HCT116 (cell line): ENCODE results near the gene ARL13B. TPM values are rescaled to one million over a fixed set of nuclear protein-coding genes. Genes with fewer than 3 reads are reported as not detected.

Experiments
- ATAC-seq: fragments of 200-7000 bp; cut with Tn5 transposase; 2 replicates; pipeline ENCODE4 v1.9.1; 2020; ENCODE audit warnings: mild to moderate bottlenecking, moderate library complexity
- BruUV-seq: library from RNA; stranded (reverse); fragments of 400-500 nt; replicated peaks from 2 replicates; lab custom pipeline; 2021; lab: Mats Ljungman, UMichigan
- CTCF ChIA-PET: fragments of 300-600 bp; sonication (Branson Sonifier 250); formaldehyde crosslinking; loops from one replicate; lab custom pipeline; 2021; ENCODE audit warnings: antibody characterized with exemption; lab: Charles Lee
- POLR2A ChIA-PET: fragments of 300-600, 350-600 bp; sonication (Branson Sonifier 250); formaldehyde crosslinking; loops from one replicate; lab custom pipeline; 2021; ENCODE audit warnings: antibody characterized with exemption; lab: Charles Lee
- RAD21 ChIA-PET, 2 experiments: fragments of 300-600 bp; sonication (Branson Sonifier 250); formaldehyde crosslinking; loops; one replicate each; lab custom pipeline; 2023; ENCODE audit warnings: low total read pairs in 2 of 2; ENCODE audit not compliant: uncharacterized antibody in 2 of 2, unreplicated experiment in 2 of 2, low non-redundant PET in 1 of 2; lab: Charles Lee
- DNase-seq: peaks from one replicate; pipeline ENCODE4 v3.0.0-alpha.2; 2010; ENCODE audit warnings: low read depth, low spot score
- H2AFZ ChIP-seq: fragments of 200-600 bp; shearing (Covaris generic), sonication (generic); 2 replicates; pipeline ENCODE4 v1.6.1; 2017; ENCODE audit warnings: low read depth, mixed run types, mixed read lengths, antibody characterized with exemption, low read length; ENCODE audit not compliant: poor library complexity, severe bottlenecking
- H3K27ac ChIP-seq: 2 replicates; pipeline ENCODE4 v1.5.1; 2012; ENCODE audit warnings: low read depth, low read length
- H3K27me3 ChIP-seq: fragments of 200-600 bp; sonication (generic); 2 replicates; pipeline ENCODE4 v1.6.1; 2016; ENCODE audit warnings: mixed run types, low read length, mixed read lengths; ENCODE audit not compliant: insufficient read depth
- H3K36me3 ChIP-seq, 2 experiments: fragments of 200-500 bp in 1 of 2; fragments of 200-600 bp in 1 of 2; sonication (Bioruptor generic) in 1 of 2; sonication (generic) in 1 of 2; 2 replicates each; pipeline versions ENCODE4 v1.5.1 to v1.6.1; 2014 to 2016; ENCODE audit warnings: low read length in 2 of 2, inconsistent platforms in 1 of 2, mixed read lengths in 1 of 2, mixed run types in 1 of 2; ENCODE audit not compliant: insufficient read depth in 2 of 2, control insufficient read depth in 1 of 2
- H3K4me1 ChIP-seq, 2 experiments: fragments of 200-600 bp in 1 of 2; sonication (generic) in 1 of 2; 2 replicates each; pipeline versions ENCODE4 v1.5.1 to v1.6.1; 2012 to 2017; ENCODE audit warnings: low read length in 2 of 2, inconsistent platforms in 1 of 2, mild to moderate bottlenecking in 1 of 2, mixed read lengths in 1 of 2, mixed run types in 1 of 2, moderate library complexity in 1 of 2; ENCODE audit not compliant: insufficient read depth in 2 of 2, control insufficient read depth in 1 of 2
- H3K4me2 ChIP-seq: fragments of 200-600 bp; sonication (generic); 2 replicates; pipeline ENCODE4 v1.6.1; 2017; ENCODE audit warnings: mixed run types, low read length, mixed read lengths
- H3K4me3 ChIP-seq, 2 experiments: fragments of 200-600 bp in 1 of 2; sonication (generic) in 1 of 2; replicated peaks in 1 of 2; 2 replicates each; pipeline ENCODE4 v1.5.1; 2011 to 2016; ENCODE audit warnings: low read length in 2 of 2, control low read depth in 1 of 2, low read depth in 1 of 2, mild to moderate bottlenecking in 1 of 2, mixed read lengths in 1 of 2, mixed run types in 1 of 2
- H3K79me2 ChIP-seq: fragments of 200-600 bp; sonication (generic); 2 replicates; pipeline ENCODE4 v1.6.1; 2017; ENCODE audit warnings: mild to moderate bottlenecking, mixed run types, low read length, moderate library complexity, mixed read lengths; ENCODE audit not compliant: insufficient read depth
- H3K9ac ChIP-seq: fragments of 200-600 bp; sonication (generic); 2 replicates; pipeline ENCODE4 v1.6.1; 2016; ENCODE audit warnings: low read length, mixed read lengths
- H3K9me2 ChIP-seq: fragments of 200-600 bp; sonication (generic), shearing (Covaris generic); 2 replicates; pipeline ENCODE4 v1.6.1; 2017; ENCODE audit warnings: mixed run types, mild to moderate bottlenecking, moderate library complexity; ENCODE audit not compliant: insufficient read depth
- H3K9me3 ChIP-seq, 2 experiments: fragments of 200-500 bp in 1 of 2; fragments of 200-600 bp in 1 of 2; sonication (Bioruptor generic) in 1 of 2; sonication (generic) in 1 of 2; 2 replicates each; pipeline ENCODE4 v1.6.1; 2014 to 2017; ENCODE audit warnings: low read length in 2 of 2, mixed read lengths in 2 of 2, inconsistent platforms in 1 of 2, low read depth in 1 of 2, mild to moderate bottlenecking in 1 of 2, mixed run types in 1 of 2, moderate library complexity in 1 of 2; ENCODE audit not compliant: control insufficient read depth in 1 of 2, insufficient read depth in 1 of 2
- H4K20me1 ChIP-seq: fragments of 200-600 bp; sonication (generic), shearing (Covaris generic); 2 replicates; pipeline ENCODE4 v1.6.1; 2017; ENCODE audit warnings: mixed run types, mild to moderate bottlenecking, moderate library complexity; ENCODE audit not compliant: insufficient read depth
- CEBPB ChIP-seq: IDR thresholded peaks from 2 replicates; pipeline ENCODE4 v1.6.1; 2012; ENCODE audit warnings: low read depth
- EGR1 ChIP-seq: IDR thresholded peaks from 2 replicates; pipeline ENCODE4 v1.6.1; 2012; ENCODE audit warnings: low read depth
- ELF1 ChIP-seq: IDR thresholded peaks from 2 replicates; pipeline ENCODE4 v1.6.1; 2012; ENCODE audit warnings: low read depth, borderline replicate concordance
- FOSL1 ChIP-seq: IDR thresholded peaks from 2 replicates; pipeline ENCODE4 v1.6.1; 2012; ENCODE audit warnings: low read depth
- SIN3A ChIP-seq: IDR thresholded peaks from 2 replicates; pipeline ENCODE4 v1.6.1; 2012; ENCODE audit warnings: low read depth
- TCF7L2 ChIP-seq: IDR thresholded peaks from 2 replicates; pipeline ENCODE4 v1.7.0; 2011; ENCODE audit warnings: borderline replicate concordance, inconsistent platforms; ENCODE audit not compliant: insufficient read depth, insufficient read length; ENCODE audit errors: extremely low read depth
- YY1 ChIP-seq: IDR thresholded peaks from 2 replicates; pipeline ENCODE4 v1.6.1; 2011; ENCODE audit warnings: low read length, low read depth, moderate library complexity, mild to moderate bottlenecking; ENCODE audit not compliant: insufficient replicate concordance; ENCODE audit errors: extremely low read depth
- intact Hi-C: fragments of 100-400 bp; cut with micrococcal nuclease; formaldehyde crosslinking; loops from 2 replicates; pipeline ENCODE4 v1.10.0; 2022
- total RNA-seq: library from RNA; stranded (reverse); gene quantifications from one replicate; pipeline ENCODE4 v1.2.1, GENCODE V29; 2021; ENCODE audit not compliant: unreplicated experiment
- TF ChIP-seq, protein P1 (sequence below): IDR thresholded peaks from 2 replicates; pipeline ENCODE4 v1.6.1; 2012; ENCODE audit warnings: low read depth

ARL13B gene
- total RNA-seq, 1 experiment from 2014 or later, result 8.2 TPM

DNA sequence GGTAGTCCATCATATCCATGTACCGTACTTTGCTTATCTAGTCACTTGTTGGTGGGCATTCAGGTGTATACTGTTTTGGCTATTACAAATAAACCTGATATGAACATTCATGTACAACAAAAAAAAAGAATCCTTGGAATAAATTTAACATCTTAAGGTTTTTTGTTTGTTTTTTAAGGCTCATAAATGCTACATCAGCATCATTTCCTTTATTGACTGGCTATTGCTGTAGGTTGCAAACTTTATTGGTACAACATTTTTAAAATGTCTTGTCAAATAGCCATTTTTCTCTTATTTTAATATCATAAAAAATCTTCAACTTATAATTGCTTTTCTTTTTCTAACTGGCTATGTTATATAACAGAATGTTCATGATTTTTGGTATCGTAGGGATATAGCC lies 66.6 kb downstream of the ARL13B start:
- BruUV-seq, result no TSS peak
- POLR2A ChIA-PET, result no interaction called here
- Histone ChIP-seq H3K9ac (no peak overlapping the region), H3K4me2 (no peak overlapping the region), H3K27me3 (no peaks in the 10 kb centered on the region), H4K20me1 (no peaks in the 10 kb centered on the region), H3K36me3 (no peaks in the 10 kb centered on the region), H2AFZ (no peak overlapping the region), H3K9me3 (no peaks in the 10 kb centered on the region), H3K4me3 (no peak overlapping the region), H3K79me2 (no peaks in the 10 kb centered on the region), H3K27ac (no peak overlapping the region), H3K9me2 (no peaks in the 10 kb centered on the region), H3K4me1 (no peaks in the 10 kb centered on the region)
- no peak for ATAC-seq
- CTCF ChIA-PET, result no interaction called here
- intact Hi-C loops, result no loop called here
- RAD21 ChIA-PET, result no interaction called here
- TF ChIP-seq FOSL1, result no peak
- TF ChIP-seq, protein P1, sequence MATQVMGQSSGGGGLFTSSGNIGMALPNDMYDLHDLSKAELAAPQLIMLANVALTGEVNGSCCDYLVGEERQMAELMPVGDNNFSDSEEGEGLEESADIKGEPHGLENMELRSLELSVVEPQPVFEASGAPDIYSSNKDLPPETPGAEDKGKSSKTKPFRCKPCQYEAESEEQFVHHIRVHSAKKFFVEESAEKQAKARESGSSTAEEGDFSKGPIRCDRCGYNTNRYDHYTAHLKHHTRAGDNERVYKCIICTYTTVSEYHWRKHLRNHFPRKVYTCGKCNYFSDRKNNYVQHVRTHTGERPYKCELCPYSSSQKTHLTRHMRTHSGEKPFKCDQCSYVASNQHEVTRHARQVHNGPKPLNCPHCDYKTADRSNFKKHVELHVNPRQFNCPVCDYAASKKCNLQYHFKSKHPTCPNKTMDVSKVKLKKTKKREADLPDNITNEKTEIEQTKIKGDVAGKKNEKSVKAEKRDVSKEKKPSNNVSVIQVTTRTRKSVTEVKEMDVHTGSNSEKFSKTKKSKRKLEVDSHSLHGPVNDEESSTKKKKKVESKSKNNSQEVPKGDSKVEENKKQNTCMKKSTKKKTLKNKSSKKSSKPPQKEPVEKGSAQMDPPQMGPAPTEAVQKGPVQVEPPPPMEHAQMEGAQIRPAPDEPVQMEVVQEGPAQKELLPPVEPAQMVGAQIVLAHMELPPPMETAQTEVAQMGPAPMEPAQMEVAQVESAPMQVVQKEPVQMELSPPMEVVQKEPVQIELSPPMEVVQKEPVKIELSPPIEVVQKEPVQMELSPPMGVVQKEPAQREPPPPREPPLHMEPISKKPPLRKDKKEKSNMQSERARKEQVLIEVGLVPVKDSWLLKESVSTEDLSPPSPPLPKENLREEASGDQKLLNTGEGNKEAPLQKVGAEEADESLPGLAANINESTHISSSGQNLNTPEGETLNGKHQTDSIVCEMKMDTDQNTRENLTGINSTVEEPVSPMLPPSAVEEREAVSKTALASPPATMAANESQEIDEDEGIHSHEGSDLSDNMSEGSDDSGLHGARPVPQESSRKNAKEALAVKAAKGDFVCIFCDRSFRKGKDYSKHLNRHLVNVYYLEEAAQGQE, result no peak
- TF ChIP-seq CEBPB, result no peak
- no peak for TF ChIP-seq YY1
- no peak for TF ChIP-seq ELF1
- TF ChIP-seq EGR1, result no peak
- no peak for TF ChIP-seq SIN3A
- no peak for TF ChIP-seq TCF7L2
- no peak for DNase-seq
